ENCODE results near the gene ADAM23. TPM values are rescaled to one million over a fixed set of nuclear protein-coding genes. Genes with fewer than 3 reads are reported as not detected.

Gene ADAM23
- total and polyA plus RNA-seq, 2 of the 13 experiments (the other 11 are each of a cell fraction or from before 2014, with no cell fraction given): 0.04 TPM; not detected in 1

DNA sequence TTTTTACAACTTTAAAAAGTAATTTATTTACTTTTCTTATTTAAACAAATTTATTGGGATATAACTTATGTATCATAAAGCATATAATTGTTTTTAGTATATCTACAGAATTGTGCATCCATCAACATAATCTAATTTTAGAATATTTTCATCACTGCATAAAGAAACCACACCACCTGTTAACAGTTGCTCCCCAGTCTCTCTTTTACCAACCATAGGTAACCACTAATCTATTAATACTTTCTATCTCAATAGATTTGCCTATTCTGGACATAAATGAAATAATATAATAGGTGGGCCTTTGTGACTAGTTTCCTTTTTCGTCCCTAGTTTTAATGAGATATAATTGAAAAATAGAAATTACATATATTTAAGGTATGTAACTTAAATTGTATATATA, 90.6 kb downstream of the ADAM23 start:
- no peaks in the 10 kb centered on the region for H3K4me1 ChIP-seq (ENCODE audit: insufficient read depth, low read length)
- H3K79me2 ChIP-seq (ENCODE audit: insufficient read depth, low read length): no peaks in the 10 kb centered on the region
- H3K36me3 ChIP-seq (replicated peaks in 1 of 2; ENCODE audit: control insufficient read depth in 1 of 2, insufficient read depth in 2 of 2, low read length in 2 of 2): no peaks in the 10 kb centered on the region
- in situ Hi-C loops (cut with HindIII; ENCODE audit: extremely low pct_ligation_motif_present, low pct_unique_long_range_greater_than_20kb): no loop called here
- H3K9me3 ChIP-seq (ENCODE audit: low read length): no peaks in the 10 kb centered on the region
- no peak overlapping the region for H3K4me3 ChIP-seq (replicated peaks in 1 of 3; ENCODE audit: insufficient read depth in 1 of 3, low read depth in 2 of 3, low read length in 3 of 3)
- no peak overlapping the region for H2AFZ ChIP-seq (ENCODE audit: low read length)
- intact Hi-C loops (cut with micrococcal nuclease; ENCODE audit: unreplicated experiment): no loop called here
- FAIRE-seq: no peak
- no TSS peak for BruUV-seq (replicated peaks)
- TF ChIP-seq THYN1 (CRISPR knock-in tag; IDR thresholded peaks at IDR 0.05; ENCODE audit: borderline replicate concordance, low read depth) (no peak), ZNF33B (CRISPR knock-in tag; IDR thresholded peaks at IDR 0.05) (no peak), RAD51 (IDR thresholded peaks at IDR 0.05; ENCODE audit: borderline replicate concordance) (no peak), POLR2AphosphoS2 (IDR thresholded peaks at IDR 0.05; ENCODE audit: low read depth, low read length) (no peak), PAF1 (CRISPR knock-in tag; IDR thresholded peaks at IDR 0.05) (no peak), ZNF580 (CRISPR knock-in tag; IDR thresholded peaks at IDR 0.05; ENCODE audit: borderline replicate concordance, low read depth) (no peak), THAP8 (CRISPR knock-in tag; IDR thresholded peaks at IDR 0.05; ENCODE audit: borderline replicate concordance) (no peak), ZNF136 (CRISPR knock-in tag; IDR thresholded peaks at IDR 0.05; ENCODE audit: low read depth) (no peak), NR2F6 (IDR thresholded peaks at IDR 0.05) (no peak), NR2F6 (CRISPR knock-in tag; IDR thresholded peaks at IDR 0.05) (no peak), ZSCAN31 (CRISPR knock-in tag; IDR thresholded peaks at IDR 0.05; ENCODE audit: low read depth) (no peak), ELF4 (CRISPR knock-in tag; IDR thresholded peaks at IDR 0.05; ENCODE audit: borderline replicate concordance) (no peak), SATB2 (CRISPR knock-in tag; IDR thresholded peaks at IDR 0.05) (no peak), ZSCAN29 (CRISPR knock-in tag; conservative IDR thresholded peaks at IDR 0.05) (no peak), ZFP1 (CRISPR knock-in tag; IDR thresholded peaks at IDR 0.05) (no peak), ZNF34 (CRISPR knock-in tag; IDR thresholded peaks at IDR 0.05; ENCODE audit: borderline replicate concordance) (no peak)
- TF ChIP-seq, protein P1, sequence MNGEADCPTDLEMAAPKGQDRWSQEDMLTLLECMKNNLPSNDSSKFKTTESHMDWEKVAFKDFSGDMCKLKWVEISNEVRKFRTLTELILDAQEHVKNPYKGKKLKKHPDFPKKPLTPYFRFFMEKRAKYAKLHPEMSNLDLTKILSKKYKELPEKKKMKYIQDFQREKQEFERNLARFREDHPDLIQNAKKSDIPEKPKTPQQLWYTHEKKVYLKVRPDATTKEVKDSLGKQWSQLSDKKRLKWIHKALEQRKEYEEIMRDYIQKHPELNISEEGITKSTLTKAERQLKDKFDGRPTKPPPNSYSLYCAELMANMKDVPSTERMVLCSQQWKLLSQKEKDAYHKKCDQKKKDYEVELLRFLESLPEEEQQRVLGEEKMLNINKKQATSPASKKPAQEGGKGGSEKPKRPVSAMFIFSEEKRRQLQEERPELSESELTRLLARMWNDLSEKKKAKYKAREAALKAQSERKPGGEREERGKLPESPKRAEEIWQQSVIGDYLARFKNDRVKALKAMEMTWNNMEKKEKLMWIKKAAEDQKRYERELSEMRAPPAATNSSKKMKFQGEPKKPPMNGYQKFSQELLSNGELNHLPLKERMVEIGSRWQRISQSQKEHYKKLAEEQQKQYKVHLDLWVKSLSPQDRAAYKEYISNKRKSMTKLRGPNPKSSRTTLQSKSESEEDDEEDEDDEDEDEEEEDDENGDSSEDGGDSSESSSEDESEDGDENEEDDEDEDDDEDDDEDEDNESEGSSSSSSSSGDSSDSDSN (CRISPR knock-in tag; IDR thresholded peaks at IDR 0.05): no peak
- TF ChIP-seq, protein P2, sequence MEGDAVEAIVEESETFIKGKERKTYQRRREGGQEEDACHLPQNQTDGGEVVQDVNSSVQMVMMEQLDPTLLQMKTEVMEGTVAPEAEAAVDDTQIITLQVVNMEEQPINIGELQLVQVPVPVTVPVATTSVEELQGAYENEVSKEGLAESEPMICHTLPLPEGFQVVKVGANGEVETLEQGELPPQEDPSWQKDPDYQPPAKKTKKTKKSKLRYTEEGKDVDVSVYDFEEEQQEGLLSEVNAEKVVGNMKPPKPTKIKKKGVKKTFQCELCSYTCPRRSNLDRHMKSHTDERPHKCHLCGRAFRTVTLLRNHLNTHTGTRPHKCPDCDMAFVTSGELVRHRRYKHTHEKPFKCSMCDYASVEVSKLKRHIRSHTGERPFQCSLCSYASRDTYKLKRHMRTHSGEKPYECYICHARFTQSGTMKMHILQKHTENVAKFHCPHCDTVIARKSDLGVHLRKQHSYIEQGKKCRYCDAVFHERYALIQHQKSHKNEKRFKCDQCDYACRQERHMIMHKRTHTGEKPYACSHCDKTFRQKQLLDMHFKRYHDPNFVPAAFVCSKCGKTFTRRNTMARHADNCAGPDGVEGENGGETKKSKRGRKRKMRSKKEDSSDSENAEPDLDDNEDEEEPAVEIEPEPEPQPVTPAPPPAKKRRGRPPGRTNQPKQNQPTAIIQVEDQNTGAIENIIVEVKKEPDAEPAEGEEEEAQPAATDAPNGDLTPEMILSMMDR (CRISPR knock-in tag; IDR thresholded peaks at IDR 0.05): no peak
- ATAC-seq: no peak
- H3K27me3 ChIP-seq (ENCODE audit: control insufficient read depth in 1 of 2, insufficient read depth in 2 of 2, low read length in 2 of 2): no peaks in the 10 kb centered on the region
- CTCF ChIA-PET (ENCODE audit: low intra/inter-chr PET ratio, low total read pairs): no interaction called here
- H3K27ac ChIP-seq (ENCODE audit: extremely low read length, insufficient read depth, low read length): no peak overlapping the region
- POLR2A ChIA-PET: no interaction called here
- no peaks in the 10 kb centered on the region for H4K20me1 ChIP-seq (ENCODE audit: insufficient read depth, low read length)
- no peak for DNase-seq (ENCODE audit: low spot score)
- WGBS (ENCODE audit: low lambda C conversion rate): 0% methylated on average over 1 of the region's 1 CpG
- H3K4me2 ChIP-seq (ENCODE audit: low read depth, low read length): no peak overlapping the region
- no peak overlapping the region for H3K9ac ChIP-seq (ENCODE audit: insufficient read depth, low read depth, low read length)

Measured in HepG2 (cell line).